Right ventricle myocardium inferior (tissue), 1 donor: ENCODE data around the gene ORMDL2. TPM values are rescaled to one million over a fixed set of nuclear protein-coding genes. Genes with fewer than 3 reads are reported as not detected.
"Not testable (repeated sequence)": the region's sequence is repeated elsewhere in the genome, so short reads cannot be mapped to it uniquely, and the experiment has no call there.

Experiments used
- ATAC-seq: fragments of 200-7000 bp; cut with Tn5 transposase; one replicate; pipeline ENCODE4 v1.9.1; 2020; ENCODE audit warnings: mild to moderate bottlenecking, moderate library complexity
- DNase-seq: peaks from one replicate; pipeline ENCODE4 v3.0.0; 2021; ENCODE audit errors: missing footprints
- intact Hi-C: fragments of 100-400 bp; cut with DNase I; formaldehyde crosslinking; loops from one replicate; pipeline ENCODE4 v1.11.0; 2022
- total RNA-seq: library from RNA; stranded (reverse); fragmentation: NEBNext Ultra II Directional; extraction: Animal tissue kit (Norgen Biotek cat#: 25700); gene quantifications from one replicate; pipeline ENCODE4 v1.2.1, GENCODE V29; 2021
- donor health status: DM: no; HTN: yes; CAD: no; lungs with severe emphysema.

ORMDL2 gene
- total RNA-seq, 1 donor from 2014 or later, result 17.3 TPM

GRCh38 chr12:55822228-55822627 lies 4.4 kb downstream of the ORMDL2 start:
- ATAC-seq (no peak), DNase-seq (no peak)
- intact Hi-C loops, result no loop called here

GRCh38 chr12:55823419-55823818 lies 5.6 kb downstream of the ORMDL2 start:
- ATAC-seq (no peak), DNase-seq (no peak)
- intact Hi-C loops, result no loop called here

GRCh38 chr12:55824726-55825125 lies 6.9 kb downstream of the ORMDL2 start:
- intact Hi-C loops, result no loop called here
- DNase-seq (no peak), ATAC-seq (no peak)

- DNase-seq (no peak), ATAC-seq (no peak)
- intact Hi-C loops, result loop anchor here (2.0 kb wide), 1 partner anchor 99 kb away; the partner anchor contains the start of gene PYM1
Observed at GRCh38 chr12:55827806-55828205, 10.0 kb downstream of the ORMDL2 start.

- ATAC-seq (no peak), DNase-seq (no peak)
- intact Hi-C loops, result loop anchor here (2.0 kb wide), 1 partner anchor 98 kb away; the partner anchor contains the start of gene PYM1
Observed at GRCh38 chr12:55828357-55828756, 10.5 kb downstream of the ORMDL2 start.

GRCh38 chr12:55829967-55830600 lies 12.2 kb downstream of the ORMDL2 start:
- intact Hi-C loops, result loop anchor here (2.0 kb wide), 1 partner anchor 97 kb away; the partner anchor contains the start of gene PYM1
- ATAC-seq (peak; percentile 26), DNase-seq (peak; percentile 86)

GRCh38 chr12:55830601-55831446 lies 13.0 kb downstream of the ORMDL2 start:
- ATAC-seq, result peak; percentile 64
- DNase-seq, result peak; percentile 88
- intact Hi-C loops, result no loop called here

- ATAC-seq (no peak), DNase-seq (no peak)
- intact Hi-C loops, result no loop called here
Observed at GRCh38 chr12:55831447-55831815, 13.6 kb downstream of the ORMDL2 start.

GRCh38 chr12:55833056-55833455 lies 15.2 kb downstream of the ORMDL2 start:
- DNase-seq (no peak), ATAC-seq (no peak)
- intact Hi-C loops, result no loop called here

GRCh38 chr12:55834400-55834799 lies 16.6 kb downstream of the ORMDL2 start:
- intact Hi-C loops, ATAC-seq: not testable (repeated sequence)

GRCh38 chr12:55838361-55838760 lies 20.5 kb downstream of the ORMDL2 start:
- ATAC-seq (no peak), DNase-seq (no peak)
- intact Hi-C loops, result no loop called here

More at GRCh38 chr12:55834400-55834799, 16.6 kb downstream of the ORMDL2 start:
- DNase-seq, result not testable (repeated sequence)

- intact Hi-C loops, result no loop called here
- DNase-seq (no peak), ATAC-seq (no peak)
Observed at GRCh38 chr12:55839345-55840140, 21.7 kb downstream of the ORMDL2 start.

- intact Hi-C loops, result no loop called here
- no peak for DNase-seq
- no peak for ATAC-seq
Observed at GRCh38 chr12:55840581-55841351, 22.9 kb downstream of the ORMDL2 start.

GRCh38 chr12:55842681-55843429 lies 25.0 kb downstream of the ORMDL2 start, which contains the start of gene MMP19:
Gene MMP19 (minus strand): TSS chr12:55842936. CDS start chr12:55842830, 106 bp downstream.
- intact Hi-C loops, result no loop called here
- ATAC-seq (peak; percentile 63), DNase-seq (no peak)

GRCh38 chr12:55843431-55843830 lies 25.6 kb downstream of the ORMDL2 start:
- ATAC-seq, result no peak
- no peak for DNase-seq
- intact Hi-C loops, result no loop called here

- DNase-seq (no peak), ATAC-seq (no peak)
- intact Hi-C loops, result no loop called here
Observed at GRCh38 chr12:55844961-55845360, 27.1 kb downstream of the ORMDL2 start.

- intact Hi-C loops, result no loop called here
- DNase-seq (no peak), ATAC-seq (no peak)
Observed at GRCh38 chr12:55845361-55845760, 27.5 kb downstream of the ORMDL2 start.
